HCT116 (cell line): ENCODE results near the gene KRTAP4-8. TPM values are rescaled to one million over a fixed set of nuclear protein-coding genes. Genes with fewer than 3 reads are reported as not detected.
"Not testable (repeated sequence)": the region's sequence is repeated elsewhere in the genome, so short reads cannot be mapped to it uniquely, and the experiment has no call there.

Experiments
- ATAC-seq: fragments of 200-7000 bp; cut with Tn5 transposase; 2 replicates; pipeline ENCODE4 v1.9.1; 2020; ENCODE audit warnings: mild to moderate bottlenecking, moderate library complexity
- BruUV-seq: library from RNA; stranded (reverse); fragments of 400-500 nt; replicated peaks from 2 replicates; lab custom pipeline; 2021; lab: Mats Ljungman, UMichigan
- CTCF ChIA-PET: fragments of 300-600 bp; sonication (Branson Sonifier 250); formaldehyde crosslinking; loops from one replicate; lab custom pipeline; 2021; ENCODE audit warnings: antibody characterized with exemption; lab: Charles Lee
- POLR2A ChIA-PET: fragments of 300-600, 350-600 bp; sonication (Branson Sonifier 250); formaldehyde crosslinking; loops from one replicate; lab custom pipeline; 2021; ENCODE audit warnings: antibody characterized with exemption; lab: Charles Lee
- RAD21 ChIA-PET, 2 experiments: fragments of 300-600 bp; sonication (Branson Sonifier 250); formaldehyde crosslinking; loops; one replicate each; lab custom pipeline; 2023; ENCODE audit warnings: low total read pairs in 2 of 2; ENCODE audit not compliant: uncharacterized antibody in 2 of 2, unreplicated experiment in 2 of 2, low non-redundant PET in 1 of 2; lab: Charles Lee
- DNase-seq: peaks from one replicate; pipeline ENCODE4 v3.0.0-alpha.2; 2010; ENCODE audit warnings: low read depth, low spot score
- H2AFZ ChIP-seq: fragments of 200-600 bp; shearing (Covaris generic), sonication (generic); 2 replicates; pipeline ENCODE4 v1.6.1; 2017; ENCODE audit warnings: low read depth, mixed run types, mixed read lengths, antibody characterized with exemption, low read length; ENCODE audit not compliant: poor library complexity, severe bottlenecking
- H3K27ac ChIP-seq: 2 replicates; pipeline ENCODE4 v1.5.1; 2012; ENCODE audit warnings: low read depth, low read length
- H3K27me3 ChIP-seq: fragments of 200-600 bp; sonication (generic); 2 replicates; pipeline ENCODE4 v1.6.1; 2016; ENCODE audit warnings: mixed run types, low read length, mixed read lengths; ENCODE audit not compliant: insufficient read depth
- H3K36me3 ChIP-seq, 2 experiments: fragments of 200-500 bp in 1 of 2; fragments of 200-600 bp in 1 of 2; sonication (Bioruptor generic) in 1 of 2; sonication (generic) in 1 of 2; 2 replicates each; pipeline versions ENCODE4 v1.5.1 to v1.6.1; 2014 to 2016; ENCODE audit warnings: low read length in 2 of 2, inconsistent platforms in 1 of 2, mixed read lengths in 1 of 2, mixed run types in 1 of 2; ENCODE audit not compliant: insufficient read depth in 2 of 2, control insufficient read depth in 1 of 2
- H3K4me1 ChIP-seq, 2 experiments: fragments of 200-600 bp in 1 of 2; sonication (generic) in 1 of 2; 2 replicates each; pipeline versions ENCODE4 v1.5.1 to v1.6.1; 2012 to 2017; ENCODE audit warnings: low read length in 2 of 2, inconsistent platforms in 1 of 2, mild to moderate bottlenecking in 1 of 2, mixed read lengths in 1 of 2, mixed run types in 1 of 2, moderate library complexity in 1 of 2; ENCODE audit not compliant: insufficient read depth in 2 of 2, control insufficient read depth in 1 of 2
- H3K4me2 ChIP-seq: fragments of 200-600 bp; sonication (generic); 2 replicates; pipeline ENCODE4 v1.6.1; 2017; ENCODE audit warnings: mixed run types, low read length, mixed read lengths
- H3K4me3 ChIP-seq, 2 experiments: fragments of 200-600 bp in 1 of 2; sonication (generic) in 1 of 2; replicated peaks in 1 of 2; 2 replicates each; pipeline ENCODE4 v1.5.1; 2011 to 2016; ENCODE audit warnings: low read length in 2 of 2, control low read depth in 1 of 2, low read depth in 1 of 2, mild to moderate bottlenecking in 1 of 2, mixed read lengths in 1 of 2, mixed run types in 1 of 2
- H3K79me2 ChIP-seq: fragments of 200-600 bp; sonication (generic); 2 replicates; pipeline ENCODE4 v1.6.1; 2017; ENCODE audit warnings: mild to moderate bottlenecking, mixed run types, low read length, moderate library complexity, mixed read lengths; ENCODE audit not compliant: insufficient read depth
- H3K9ac ChIP-seq: fragments of 200-600 bp; sonication (generic); 2 replicates; pipeline ENCODE4 v1.6.1; 2016; ENCODE audit warnings: low read length, mixed read lengths
- H3K9me2 ChIP-seq: fragments of 200-600 bp; sonication (generic), shearing (Covaris generic); 2 replicates; pipeline ENCODE4 v1.6.1; 2017; ENCODE audit warnings: mixed run types, mild to moderate bottlenecking, moderate library complexity; ENCODE audit not compliant: insufficient read depth
- H3K9me3 ChIP-seq, 2 experiments: fragments of 200-500 bp in 1 of 2; fragments of 200-600 bp in 1 of 2; sonication (Bioruptor generic) in 1 of 2; sonication (generic) in 1 of 2; 2 replicates each; pipeline ENCODE4 v1.6.1; 2014 to 2017; ENCODE audit warnings: low read length in 2 of 2, mixed read lengths in 2 of 2, inconsistent platforms in 1 of 2, low read depth in 1 of 2, mild to moderate bottlenecking in 1 of 2, mixed run types in 1 of 2, moderate library complexity in 1 of 2; ENCODE audit not compliant: control insufficient read depth in 1 of 2, insufficient read depth in 1 of 2
- H4K20me1 ChIP-seq: fragments of 200-600 bp; sonication (generic), shearing (Covaris generic); 2 replicates; pipeline ENCODE4 v1.6.1; 2017; ENCODE audit warnings: mixed run types, mild to moderate bottlenecking, moderate library complexity; ENCODE audit not compliant: insufficient read depth
- ELF1 ChIP-seq: IDR thresholded peaks from 2 replicates; pipeline ENCODE4 v1.6.1; 2012; ENCODE audit warnings: low read depth, borderline replicate concordance
- YY1 ChIP-seq: IDR thresholded peaks from 2 replicates; pipeline ENCODE4 v1.6.1; 2011; ENCODE audit warnings: low read length, low read depth, moderate library complexity, mild to moderate bottlenecking; ENCODE audit not compliant: insufficient replicate concordance; ENCODE audit errors: extremely low read depth
- intact Hi-C: fragments of 100-400 bp; cut with micrococcal nuclease; formaldehyde crosslinking; loops from 2 replicates; pipeline ENCODE4 v1.10.0; 2022
- total RNA-seq: library from RNA; stranded (reverse); gene quantifications from one replicate; pipeline ENCODE4 v1.2.1, GENCODE V29; 2021; ENCODE audit not compliant: unreplicated experiment

KRTAP4-8 gene
- total RNA-seq, 1 experiment from 2014 or later = not detected

DNA sequence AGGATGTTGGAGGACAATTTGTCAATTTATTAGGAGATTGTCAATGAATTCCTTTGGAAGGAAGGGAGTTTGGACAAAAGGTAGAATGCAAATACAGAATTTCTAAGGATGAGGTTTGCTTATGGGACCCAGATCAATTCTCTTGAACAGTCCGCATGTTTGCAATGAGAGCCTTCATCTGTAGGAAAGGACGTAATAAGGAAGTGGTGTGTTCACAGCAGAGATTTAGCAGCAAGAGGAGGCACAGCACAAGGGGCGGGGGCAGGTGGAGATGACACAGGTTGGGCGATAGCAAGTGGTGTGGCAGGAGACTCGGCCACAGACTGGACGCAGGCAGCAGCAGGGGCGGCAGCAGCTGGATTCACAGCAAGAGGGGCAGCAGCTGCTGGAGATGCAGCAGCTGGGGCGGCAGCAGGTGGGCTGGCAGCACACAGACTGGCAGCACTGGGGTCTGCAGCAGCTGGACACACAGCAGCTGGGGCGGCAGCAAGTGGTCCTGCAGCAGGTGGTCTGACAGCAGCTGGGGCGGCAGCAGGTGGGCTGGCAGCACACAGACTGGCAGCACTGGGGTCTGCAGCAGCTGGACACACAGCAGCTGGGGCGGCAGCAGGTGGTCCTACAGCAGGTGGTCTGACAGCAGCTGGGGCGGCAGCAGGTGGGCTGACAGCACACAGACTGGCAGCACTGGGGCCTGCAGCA is 25.5 kb upstream of the KRTAP4-8 start:
- CTCF ChIA-PET, BruUV-seq, H3K79me2 ChIP-seq, H2AFZ ChIP-seq, intact Hi-C loops, H3K27me3 ChIP-seq, H4K20me1 ChIP-seq, H3K4me3 ChIP-seq, POLR2A ChIA-PET, H3K9ac ChIP-seq, H3K9me2 ChIP-seq, DNase-seq, RAD21 ChIA-PET, H3K36me3 ChIP-seq, ATAC-seq: not testable (repeated sequence)
- Histone ChIP-seq H3K9me3 (peaks cover 0 to 14% of the 10 kb centered on the region in 2 experiments; a peak in 1 of 4 replicates), H3K4me2 (peak overlapping the region; percentile 46), H3K4me1 (peaks cover 0 to 30% of the 10 kb centered on the region in 2 experiments; a peak in 2 of 4 replicates), H3K27ac (peak overlapping the region; percentile 2)

DNA sequence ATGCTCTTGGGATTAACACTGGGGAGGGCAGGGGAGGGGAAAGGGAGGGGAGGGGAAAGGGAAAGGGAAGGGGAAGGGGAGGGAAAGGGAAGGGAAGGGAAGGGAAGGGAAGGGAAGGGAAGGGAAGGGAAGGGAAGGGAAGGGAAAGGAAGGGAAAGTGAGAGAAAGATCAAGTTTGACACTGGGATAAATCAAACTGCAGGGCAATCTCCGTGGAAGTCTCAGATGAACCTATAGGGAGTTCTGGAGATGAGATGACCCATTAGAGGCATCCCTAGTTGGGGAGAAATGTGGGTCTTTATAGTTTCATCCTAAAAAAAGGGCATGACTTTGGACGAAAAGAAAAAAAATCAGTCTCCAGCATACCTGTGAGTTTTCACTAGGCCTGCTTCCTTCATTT is 23.8 kb upstream of the KRTAP4-8 start:
- Histone ChIP-seq H2AFZ (no peak overlapping the region), H3K4me3 (no peak overlapping the region), H3K9me3 (peaks cover 0 to 14% of the 10 kb centered on the region in 2 experiments; a peak in 1 of 4 replicates), H3K27ac (no peak overlapping the region), H3K79me2 (no peaks in the 10 kb centered on the region), H4K20me1 (no peaks in the 10 kb centered on the region), H3K4me2 (no peak overlapping the region), H3K4me1 (peaks cover 0 to 34% of the 10 kb centered on the region in 2 experiments; a peak in 2 of 4 replicates), H3K27me3 (no peaks in the 10 kb centered on the region), H3K9me2 (no peaks in the 10 kb centered on the region), H3K36me3 (no peaks in the 10 kb centered on the region), H3K9ac (no peak overlapping the region)
- POLR2A ChIA-PET = no interaction called here
- CTCF ChIA-PET = no interaction called here
- TF ChIP-seq ELF1 (no peak), YY1 (no peak)
- no TSS peak for BruUV-seq
- intact Hi-C loops = no loop called here
- RAD21 ChIA-PET = no interaction called here
- DNase-seq = no peak
- ATAC-seq = no peak

DNA sequence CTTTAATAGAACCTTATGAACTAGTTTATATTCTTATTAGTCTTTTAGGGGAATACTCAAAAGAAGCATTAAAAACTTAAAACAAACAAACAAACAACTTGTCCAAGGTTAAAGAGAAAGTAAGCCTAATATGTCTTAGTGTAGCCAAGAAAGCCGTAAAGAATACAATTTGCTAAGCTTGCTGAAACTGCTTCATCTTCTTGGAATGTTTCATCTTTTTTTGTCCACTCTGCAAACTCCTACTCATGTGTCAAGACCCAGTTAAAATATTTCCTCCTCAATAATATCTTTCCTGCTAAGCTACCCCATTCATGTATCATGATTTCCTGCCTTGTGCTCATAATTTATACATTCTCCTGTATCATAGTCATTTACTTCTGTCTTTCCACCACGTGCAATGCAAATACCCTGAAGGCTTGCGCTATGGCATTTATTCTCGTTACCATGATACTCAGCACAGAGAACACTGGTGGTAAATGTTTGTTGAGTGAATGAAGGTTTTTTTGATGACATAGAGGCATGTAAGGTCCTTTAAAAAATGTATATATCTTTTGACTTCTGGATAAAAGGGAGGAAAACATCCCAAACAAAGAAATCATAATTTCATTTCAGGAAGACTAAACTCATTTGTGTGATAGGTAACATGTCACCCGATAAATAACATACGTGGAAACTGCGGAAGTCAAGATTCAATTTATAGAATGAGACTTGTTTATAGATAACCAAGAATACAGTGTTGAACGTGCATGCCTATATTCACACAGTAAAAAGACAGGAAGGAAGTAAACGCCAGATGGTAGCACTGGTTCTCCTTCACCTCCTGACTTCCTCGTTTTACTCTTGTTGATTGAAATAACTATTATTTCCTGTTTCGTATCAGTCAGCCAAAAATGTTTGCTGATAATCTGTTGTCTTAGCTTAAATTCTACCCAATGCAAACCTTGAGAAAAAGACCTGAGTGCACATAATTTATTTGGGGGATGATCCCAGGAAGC is 22.1 kb upstream of the KRTAP4-8 start:
- POLR2A ChIA-PET, H3K27ac ChIP-seq, RAD21 ChIA-PET: not testable (repeated sequence)

More for the DNA sequence above, 22.1 kb upstream of the KRTAP4-8 start:
- H3K9ac ChIP-seq, ATAC-seq, H3K4me3 ChIP-seq, CTCF ChIA-PET, BruUV-seq, intact Hi-C loops, H3K9me3 ChIP-seq, H3K36me3 ChIP-seq, H2AFZ ChIP-seq, DNase-seq, H3K27me3 ChIP-seq, H4K20me1 ChIP-seq, H3K9me2 ChIP-seq, H3K79me2 ChIP-seq, H3K4me2 ChIP-seq: not testable (repeated sequence)
- peaks cover 0 to 32% of the 10 kb centered on the region in 2 experiments; a peak in 2 of 4 replicates for H3K4me1 ChIP-seq
